Nephron (organoid): ENCODE results near the gene BCLAF1.

Experiments used
- H3K27ac Mint-ChIP-seq, 3 experiments: 2 replicates each; pipeline ENCODE4 v1.8.0; 2020; ENCODE audit warnings: mixed read lengths in 3 of 3, mild to moderate bottlenecking in 2 of 3, moderate library complexity in 1 of 3
- H3K27me3 Mint-ChIP-seq: 2 replicates; pipeline ENCODE4 v1.8.0; 2021; ENCODE audit warnings: low read depth, mild to moderate bottlenecking, moderate library complexity, mixed read lengths
- H3K36me3 Mint-ChIP-seq: 2 replicates; pipeline ENCODE4 v1.8.0; 2020; ENCODE audit warnings: low read depth, mixed read lengths
- H3K4me1 Mint-ChIP-seq: 2 replicates; pipeline ENCODE4 v1.8.0; 2020; ENCODE audit warnings: mixed read lengths
- H3K4me3 Mint-ChIP-seq, 3 experiments: 2 replicates each; pipeline ENCODE4 v1.8.0; 2020; ENCODE audit warnings: mild to moderate bottlenecking in 3 of 3, mixed read lengths in 3 of 3, moderate library complexity in 2 of 3
- H3K9me3 Mint-ChIP-seq: 2 replicates; pipeline ENCODE4 v1.8.0; 2020; ENCODE audit warnings: mixed read lengths
- TF ChIP-seq, protein P1 (sequence below), 3 experiments: fragments of 200-600 bp; sonication (generic); IDR thresholded peaks; one replicate each; pipeline ENCODE4 v1.5.0; 2021; ENCODE audit warnings: antibody characterized with exemption in 3 of 3; ENCODE audit not compliant: unreplicated experiment in 3 of 3

BCLAF1 gene

DNA sequence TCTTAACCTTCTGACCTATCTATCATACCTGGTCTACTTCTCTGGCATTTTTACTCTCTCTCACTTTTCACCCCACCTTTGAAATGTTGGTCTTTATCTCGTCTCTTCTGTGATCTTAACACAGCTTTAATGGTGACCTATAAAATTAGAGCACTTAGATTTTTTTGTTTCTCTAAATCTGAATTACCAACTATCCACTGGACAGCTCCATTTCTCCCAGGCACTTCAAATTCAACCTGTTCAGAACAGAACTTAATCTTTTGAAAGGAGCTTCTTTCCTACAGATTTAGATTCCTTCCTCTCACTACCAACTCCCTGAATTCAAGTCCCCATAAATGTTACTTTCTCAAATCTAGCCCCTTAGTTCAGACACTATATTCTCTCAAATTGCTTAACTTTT is 24.5 kb downstream of the BCLAF1 start:
- no peaks in the 10 kb centered on the region for H3K27me3 Mint-ChIP-seq
- TF ChIP-seq, protein P1, sequence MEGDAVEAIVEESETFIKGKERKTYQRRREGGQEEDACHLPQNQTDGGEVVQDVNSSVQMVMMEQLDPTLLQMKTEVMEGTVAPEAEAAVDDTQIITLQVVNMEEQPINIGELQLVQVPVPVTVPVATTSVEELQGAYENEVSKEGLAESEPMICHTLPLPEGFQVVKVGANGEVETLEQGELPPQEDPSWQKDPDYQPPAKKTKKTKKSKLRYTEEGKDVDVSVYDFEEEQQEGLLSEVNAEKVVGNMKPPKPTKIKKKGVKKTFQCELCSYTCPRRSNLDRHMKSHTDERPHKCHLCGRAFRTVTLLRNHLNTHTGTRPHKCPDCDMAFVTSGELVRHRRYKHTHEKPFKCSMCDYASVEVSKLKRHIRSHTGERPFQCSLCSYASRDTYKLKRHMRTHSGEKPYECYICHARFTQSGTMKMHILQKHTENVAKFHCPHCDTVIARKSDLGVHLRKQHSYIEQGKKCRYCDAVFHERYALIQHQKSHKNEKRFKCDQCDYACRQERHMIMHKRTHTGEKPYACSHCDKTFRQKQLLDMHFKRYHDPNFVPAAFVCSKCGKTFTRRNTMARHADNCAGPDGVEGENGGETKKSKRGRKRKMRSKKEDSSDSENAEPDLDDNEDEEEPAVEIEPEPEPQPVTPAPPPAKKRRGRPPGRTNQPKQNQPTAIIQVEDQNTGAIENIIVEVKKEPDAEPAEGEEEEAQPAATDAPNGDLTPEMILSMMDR (IDR thresholded peaks at IDR 0.05; ENCODE audit: unreplicated experiment in 3 of 3) = no peak
- no peak overlapping the region for H3K27ac Mint-ChIP-seq
- no peak overlapping the region for H3K4me3 Mint-ChIP-seq
- no peaks in the 10 kb centered on the region for H3K9me3 Mint-ChIP-seq
- H3K4me1 Mint-ChIP-seq = no peaks in the 10 kb centered on the region
- peaks cover 79% of the 10 kb centered on the region for H3K36me3 Mint-ChIP-seq

DNA sequence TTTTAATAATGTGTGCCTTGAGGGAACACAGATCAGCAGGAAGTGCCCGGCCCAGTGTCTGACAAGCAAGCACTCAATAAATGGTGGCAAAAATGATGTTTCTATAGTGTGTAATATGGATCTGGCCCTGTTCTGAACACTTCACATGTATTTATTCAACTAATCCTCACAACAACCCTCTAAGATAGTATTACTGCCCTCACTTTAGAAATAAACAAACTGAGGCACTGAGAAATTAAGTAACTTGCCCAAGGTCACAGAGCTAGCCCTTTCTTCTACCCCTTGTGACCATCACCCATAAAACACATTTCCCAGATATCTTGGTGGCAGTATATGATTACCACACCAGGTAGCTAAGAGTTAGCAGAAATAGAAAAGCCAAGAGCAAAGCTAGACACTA is 26.7 kb downstream of the BCLAF1 start:
- H3K9me3 Mint-ChIP-seq = no peaks in the 10 kb centered on the region
- H3K27me3 Mint-ChIP-seq = no peaks in the 10 kb centered on the region
- peaks cover 76% of the 10 kb centered on the region for H3K36me3 Mint-ChIP-seq
- TF ChIP-seq, protein P1 (IDR thresholded peaks at IDR 0.05; ENCODE audit: unreplicated experiment in 3 of 3) = no peak
- H3K4me1 Mint-ChIP-seq = no peaks in the 10 kb centered on the region
- no peak overlapping the region for H3K27ac Mint-ChIP-seq
- H3K4me3 Mint-ChIP-seq = no peak overlapping the region

DNA sequence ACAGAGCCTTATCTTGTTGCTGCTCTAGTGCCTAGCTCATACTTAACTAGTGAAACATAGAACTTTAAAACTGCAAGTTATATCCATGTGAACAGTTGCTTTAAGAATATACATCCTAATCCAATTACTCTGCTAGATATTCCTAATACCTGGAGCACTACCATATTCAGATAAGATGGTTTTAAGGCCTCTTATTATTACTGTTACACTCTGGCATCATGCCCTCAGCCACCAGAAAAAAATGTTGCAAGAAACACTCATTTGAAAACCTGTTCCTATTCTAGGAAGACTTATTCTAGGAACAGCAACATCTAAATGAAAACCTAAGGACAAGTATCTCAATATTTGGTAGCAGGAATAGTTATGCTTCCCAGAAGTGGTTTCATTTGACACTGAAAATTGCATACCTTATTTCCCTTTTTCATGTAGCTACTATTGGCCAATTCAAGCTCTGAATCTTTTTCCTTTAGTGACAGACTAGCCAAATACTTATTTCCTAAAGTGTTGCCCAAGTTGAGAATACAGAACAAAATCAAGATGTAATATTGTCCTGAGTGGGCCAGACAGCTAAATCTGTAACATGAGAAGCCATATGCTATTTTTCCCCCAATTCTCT is 34.7 kb downstream of the BCLAF1 start:
- Mint-ChIP-seq H3K4me3 (no peak overlapping the region), H3K9me3 (no peaks in the 10 kb centered on the region), H3K36me3 (peaks cover 25% of the 10 kb centered on the region), H3K27ac (no peak overlapping the region), H3K4me1 (peaks cover 12% of the 10 kb centered on the region), H3K27me3 (no peaks in the 10 kb centered on the region)
- TF ChIP-seq, protein P1 (IDR thresholded peaks at IDR 0.05; ENCODE audit: unreplicated experiment in 3 of 3) = no peak

DNA sequence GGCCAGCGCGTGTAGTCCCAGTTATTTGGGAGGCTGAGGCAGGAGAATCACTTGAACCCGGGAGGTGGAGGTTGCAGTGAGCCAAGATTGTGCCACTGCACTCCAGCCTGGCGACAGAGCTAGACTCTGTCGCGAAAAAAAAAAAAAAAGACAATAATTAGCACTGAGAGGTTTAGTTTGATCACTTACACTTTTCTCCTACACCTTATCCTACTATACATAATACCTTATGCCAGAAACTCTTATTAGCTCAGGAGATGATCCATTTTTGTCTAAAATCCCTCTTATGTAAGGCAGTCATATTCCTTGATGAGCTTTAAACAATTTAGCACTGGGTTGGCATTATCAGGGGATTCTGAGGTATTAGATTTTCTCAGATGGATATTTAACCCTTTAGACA is 35.9 kb downstream of the BCLAF1 start:
- Mint-ChIP-seq H3K9me3 (no peaks in the 10 kb centered on the region), H3K27me3 (no peaks in the 10 kb centered on the region), H3K4me1 (peaks cover 14% of the 10 kb centered on the region), H3K27ac (no peak overlapping the region), H3K4me3 (no peak overlapping the region), H3K36me3 (peaks cover 14% of the 10 kb centered on the region)
- TF ChIP-seq, protein P1 (IDR thresholded peaks at IDR 0.05; ENCODE audit: unreplicated experiment in 3 of 3) = no peak

DNA sequence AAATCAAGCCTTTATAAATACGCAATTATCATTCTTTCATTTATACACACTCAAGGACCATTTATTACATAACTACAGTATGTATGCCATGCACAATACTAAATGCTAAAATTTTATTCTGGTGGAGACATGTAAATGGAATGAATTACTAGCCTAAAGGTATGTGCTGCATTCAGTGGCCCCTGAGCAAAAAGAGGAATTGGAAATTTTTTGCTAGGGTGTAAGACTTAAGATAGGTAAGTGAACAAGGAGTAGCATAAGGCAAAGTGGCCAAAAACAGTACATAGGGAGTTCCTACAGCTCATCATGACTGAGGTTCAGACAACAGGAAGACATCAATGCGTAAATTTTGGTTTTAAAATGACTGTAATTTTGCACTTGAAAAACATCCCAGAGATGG is 37.2 kb downstream of the BCLAF1 start:
- Mint-ChIP-seq H3K4me1 (peaks cover 14% of the 10 kb centered on the region), H3K9me3 (no peaks in the 10 kb centered on the region), H3K27me3 (no peaks in the 10 kb centered on the region), H3K27ac (no peak overlapping the region), H3K4me3 (no peak overlapping the region), H3K36me3 (peaks cover 4% of the 10 kb centered on the region)
- TF ChIP-seq, protein P1 (IDR thresholded peaks at IDR 0.05; ENCODE audit: unreplicated experiment in 3 of 3) = no peak

DNA sequence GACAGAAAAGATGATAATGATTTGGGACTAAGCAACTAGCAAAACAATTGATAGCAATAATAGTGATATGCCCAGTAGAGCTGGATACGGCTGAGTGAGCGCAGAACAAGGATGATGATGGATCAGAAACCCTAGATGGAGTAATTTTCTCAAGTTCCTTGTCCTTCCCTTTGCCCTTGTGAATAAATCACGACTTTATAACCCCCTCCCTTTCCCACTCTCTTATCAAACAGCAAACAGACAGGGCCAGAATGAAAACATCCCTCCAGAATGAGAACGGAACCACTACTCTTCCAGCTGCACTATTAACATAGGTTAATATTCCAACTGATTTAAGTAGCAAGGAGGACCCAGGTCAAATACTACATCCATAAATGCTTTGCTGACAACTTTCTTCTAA is 38.3 kb downstream of the BCLAF1 start:
- Mint-ChIP-seq H3K4me3 (peak overlapping the region; percentile 92 to 93 (median 92)), H3K27ac (no peak overlapping the region), H3K4me1 (peaks cover 14% of the 10 kb centered on the region), H3K27me3 (no peaks in the 10 kb centered on the region), H3K36me3 (no peaks in the 10 kb centered on the region), H3K9me3 (no peaks in the 10 kb centered on the region)
- TF ChIP-seq, protein P1 (IDR thresholded peaks at IDR 0.05; ENCODE audit: unreplicated experiment in 3 of 3) = no peak
